GF-D8 (cell line): ENCODE data around the gene KCNQ5.
A peak's percentile ranks its signal among the peaks of the same experiment; 100 is the strongest.

Source experiments
- DNase-seq: peaks from one replicate; lab custom pipeline; 2025; lab: John Stamatoyannopoulos, UW

Gene KCNQ5

GRCh38 chr6:72639920-72640614 lies 18.2 kb downstream of the KCNQ5 start:
- DNase-seq: no peak

- DNase-seq: no peak
Observed at GRCh38 chr6:72640615-72640930, 18.7 kb downstream of the KCNQ5 start.

DNA sequence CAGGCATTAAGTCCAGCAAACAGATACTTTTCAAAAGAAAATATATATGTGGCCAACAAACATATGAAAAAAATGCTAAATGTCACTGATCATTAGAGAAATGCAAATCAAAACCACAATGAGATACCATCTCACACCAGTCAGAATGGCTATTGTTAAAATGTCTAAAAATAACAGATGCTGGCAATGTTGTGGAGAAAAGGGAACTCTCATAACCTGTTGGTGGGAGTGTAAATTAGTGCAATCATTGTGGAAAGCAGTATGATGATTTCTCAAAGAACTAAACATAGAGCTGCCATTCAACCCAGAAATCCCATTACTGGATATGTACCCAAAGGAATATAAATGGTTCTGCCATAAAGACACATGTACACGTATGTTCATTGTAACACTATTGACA lies 20.6 kb downstream of the KCNQ5 start:
- peak; percentile 18 for DNase-seq

- no peak for DNase-seq
Observed at GRCh38 chr6:72643214-72643613, 21.4 kb downstream of the KCNQ5 start.

DNA sequence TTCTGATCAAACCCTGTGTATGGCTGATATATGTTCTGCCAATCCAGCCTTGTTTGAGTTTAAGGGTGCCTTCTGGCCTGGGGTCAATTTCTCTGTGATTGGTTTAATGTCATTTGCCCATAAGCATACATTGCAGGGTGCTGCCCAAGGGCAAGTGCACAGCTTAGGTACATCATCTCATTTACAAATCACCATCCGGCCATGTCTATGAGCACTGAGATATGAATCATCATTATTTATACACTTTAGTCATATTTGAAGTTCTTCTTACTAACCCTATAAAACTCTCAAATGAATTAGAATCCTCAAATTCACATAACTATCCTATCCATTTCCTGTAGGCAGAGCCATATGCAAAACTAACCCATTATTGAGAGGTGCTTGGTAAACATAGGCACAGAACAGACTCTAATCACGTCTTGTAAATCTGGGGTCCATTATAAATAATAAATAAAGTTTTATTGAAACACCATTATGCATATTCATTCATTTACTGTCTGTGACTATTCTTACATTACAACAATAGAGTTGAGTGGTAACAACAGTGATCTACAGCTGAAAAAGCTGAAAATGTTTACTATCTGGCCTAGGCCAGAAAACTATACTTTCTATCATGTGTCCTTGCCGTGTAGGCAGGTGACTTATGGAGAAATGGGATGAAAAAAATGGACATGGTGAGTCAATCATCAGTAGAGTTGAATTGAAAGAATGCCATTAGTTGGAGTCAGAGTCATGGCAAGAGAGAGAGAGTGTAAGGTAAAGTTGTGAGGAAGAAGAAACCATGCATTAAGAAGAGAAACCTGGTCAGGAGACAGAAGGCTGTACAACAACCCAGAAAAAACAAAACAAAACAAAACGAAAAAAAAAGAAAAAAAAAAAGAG lies 25.0 kb downstream of the KCNQ5 start:
- DNase-seq: no peak

- no peak for DNase-seq
Observed at GRCh38 chr6:72647489-72647888, 25.6 kb downstream of the KCNQ5 start.

DNA sequence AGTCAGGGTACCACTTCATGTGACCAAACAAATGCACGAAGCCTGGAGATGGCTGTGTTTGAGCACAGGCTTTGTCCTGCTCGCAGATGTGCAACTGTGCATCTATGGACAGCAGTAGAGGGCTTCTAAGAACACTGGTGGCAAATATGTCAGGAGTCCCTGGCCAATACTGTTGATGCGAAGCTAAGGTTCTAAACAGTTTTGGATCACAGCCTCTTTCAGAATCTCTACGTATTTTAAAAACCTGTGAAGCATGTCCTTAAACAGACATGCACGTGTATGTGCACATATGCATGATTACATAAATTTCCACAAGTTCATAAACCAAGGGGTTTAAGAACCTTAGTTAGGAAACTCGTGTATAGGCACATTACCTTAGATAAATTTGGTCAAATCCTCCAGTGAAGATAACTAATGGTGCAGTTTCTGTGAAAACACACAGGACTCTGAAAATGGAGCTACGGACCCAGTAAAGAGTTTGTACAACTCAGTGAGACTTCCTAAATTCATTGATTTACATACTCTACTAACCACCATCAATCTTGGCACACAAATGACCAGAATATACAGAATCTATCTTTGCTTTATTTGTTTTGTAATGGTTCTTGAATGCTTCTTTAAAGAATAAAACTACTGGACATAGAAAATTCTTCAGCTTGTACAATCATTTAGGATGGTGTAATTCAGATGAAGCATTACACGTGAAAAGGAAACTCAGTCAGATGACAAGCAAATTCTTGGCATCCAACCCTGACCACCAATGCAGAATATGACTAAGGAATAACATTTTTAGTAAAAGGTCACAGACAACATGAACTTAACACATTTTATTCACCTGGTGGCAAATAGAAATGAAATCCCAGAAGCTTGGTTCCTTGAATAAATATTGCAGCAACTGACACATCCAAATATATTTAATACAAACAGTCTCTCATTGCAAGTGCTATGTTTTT lies 27.4 kb downstream of the KCNQ5 start:
- DNase-seq: peak; percentile 36

- no peak for DNase-seq
Observed at GRCh38 chr6:72650081-72650745, 28.3 kb downstream of the KCNQ5 start.

- no peak for DNase-seq
Observed at GRCh38 chr6:72651174-72651573, 29.3 kb downstream of the KCNQ5 start.

DNA sequence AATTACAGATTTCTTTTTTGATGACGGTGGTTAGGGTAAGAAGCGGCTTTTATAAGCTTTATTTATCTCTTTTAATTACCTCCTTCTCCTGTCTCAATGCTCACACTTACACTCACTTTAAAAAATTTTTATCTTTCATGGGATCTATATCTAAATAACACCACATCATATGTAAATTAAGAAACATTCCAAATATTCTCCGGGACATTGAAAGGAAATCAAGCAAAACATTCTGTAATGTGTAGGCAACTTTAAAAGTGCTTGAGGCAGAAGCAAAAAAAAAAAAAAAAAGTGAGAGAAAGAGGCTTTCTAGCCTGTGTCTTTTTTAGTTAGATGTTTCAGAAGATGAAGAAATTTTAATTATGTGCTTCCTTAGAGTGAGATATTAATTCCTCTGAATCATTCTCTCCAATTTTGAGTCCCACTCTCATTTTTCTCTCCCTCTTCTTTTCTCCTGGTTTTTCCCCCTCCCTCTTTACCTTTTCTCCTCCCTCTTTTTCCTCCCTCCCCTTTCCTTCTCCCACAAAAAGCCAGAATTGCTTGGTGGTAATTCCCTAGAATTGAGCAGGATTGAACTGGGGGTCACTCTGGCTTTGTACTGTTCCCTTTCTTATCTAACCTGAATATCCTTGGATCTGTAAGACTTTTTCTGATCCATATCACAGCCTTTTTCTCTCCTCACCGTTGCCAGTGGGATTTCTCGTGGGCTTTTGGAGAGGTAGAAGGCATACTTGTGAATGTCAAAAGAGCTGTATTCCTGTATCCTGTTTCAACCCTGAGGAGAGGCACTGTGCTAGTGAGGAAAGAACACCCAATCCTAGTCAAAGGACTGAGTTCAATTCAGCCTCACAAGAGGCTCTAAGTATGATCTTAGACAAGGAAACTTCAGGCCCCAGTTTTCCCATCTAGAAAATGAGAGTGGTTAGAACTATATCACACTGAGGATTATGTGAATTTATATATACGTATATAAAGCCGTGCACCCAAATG lies 30.4 kb downstream of the KCNQ5 start:
- DNase-seq: no peak

- DNase-seq: peak; percentile 45
Observed at GRCh38 chr6:72653026-72653425, 31.2 kb downstream of the KCNQ5 start.

DNA sequence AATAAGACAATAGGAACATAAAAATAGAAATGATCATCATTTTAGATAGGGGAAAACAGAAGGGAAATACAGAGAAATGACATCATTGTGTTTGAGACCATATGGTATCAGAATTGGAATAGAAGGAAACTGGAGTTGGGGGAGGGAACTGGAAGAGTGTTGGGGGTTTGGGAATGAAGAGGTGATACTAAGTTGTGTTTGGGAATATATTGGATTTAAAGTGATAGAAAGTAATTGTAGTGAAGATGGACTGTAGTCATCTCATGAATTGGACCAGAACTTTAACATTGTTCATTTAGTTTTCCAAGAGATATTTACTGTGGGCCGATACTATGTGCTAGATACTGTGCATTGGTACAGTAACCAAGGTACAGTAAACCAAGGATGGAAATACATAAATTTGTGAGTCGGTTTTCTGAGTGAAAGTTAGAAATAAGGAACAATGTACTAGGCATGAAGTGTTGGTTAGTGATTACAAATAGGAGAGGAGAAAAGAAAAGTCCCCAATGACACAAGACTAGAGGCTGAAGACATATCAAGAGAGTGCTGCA lies 32.3 kb downstream of the KCNQ5 start:
- DNase-seq: no peak

DNA sequence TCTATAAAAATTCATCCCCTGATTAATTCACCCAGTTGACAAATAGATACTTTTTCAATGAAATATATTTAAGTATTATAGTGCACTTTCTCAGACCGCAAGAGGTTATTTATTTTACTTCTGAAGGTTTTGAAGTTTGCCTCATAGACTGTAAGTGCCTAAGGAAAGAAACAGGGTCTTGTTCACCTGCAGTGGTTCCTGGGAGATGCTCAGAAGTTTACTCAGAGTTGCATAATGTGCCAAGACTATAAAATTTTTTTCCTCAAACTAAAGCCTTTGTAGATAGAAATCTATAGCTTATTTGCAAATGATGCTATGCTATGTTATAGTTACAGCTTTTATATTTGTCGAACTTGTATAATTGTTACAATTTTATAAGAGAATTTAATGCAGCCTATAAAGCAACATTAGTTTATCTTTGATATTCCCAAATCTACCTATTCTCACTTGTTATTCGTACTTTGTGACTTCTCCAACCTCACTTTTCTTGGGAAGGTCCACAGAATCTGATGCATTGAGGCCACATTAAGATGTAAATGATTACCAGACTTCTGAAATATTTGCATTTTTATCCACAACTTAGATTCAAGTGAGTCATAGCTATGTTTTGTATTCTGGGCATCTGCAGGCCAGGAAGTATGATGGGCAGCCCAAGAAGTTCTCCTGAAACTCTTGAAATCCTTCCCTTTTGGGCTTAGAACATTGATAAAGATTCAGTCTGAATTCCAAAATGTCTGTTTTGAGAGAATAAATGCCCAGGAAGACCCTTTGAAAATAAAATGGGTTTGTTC lies 35.7 kb downstream of the KCNQ5 start:
- no peak for DNase-seq

- DNase-seq: no peak
Observed at GRCh38 chr6:72659754-72660153, 37.9 kb downstream of the KCNQ5 start.

- DNase-seq: no peak
Observed at GRCh38 chr6:72661411-72661810, 39.5 kb downstream of the KCNQ5 start.

GRCh38 chr6:72665599-72665998 lies 43.7 kb downstream of the KCNQ5 start:
- DNase-seq: no peak

DNA sequence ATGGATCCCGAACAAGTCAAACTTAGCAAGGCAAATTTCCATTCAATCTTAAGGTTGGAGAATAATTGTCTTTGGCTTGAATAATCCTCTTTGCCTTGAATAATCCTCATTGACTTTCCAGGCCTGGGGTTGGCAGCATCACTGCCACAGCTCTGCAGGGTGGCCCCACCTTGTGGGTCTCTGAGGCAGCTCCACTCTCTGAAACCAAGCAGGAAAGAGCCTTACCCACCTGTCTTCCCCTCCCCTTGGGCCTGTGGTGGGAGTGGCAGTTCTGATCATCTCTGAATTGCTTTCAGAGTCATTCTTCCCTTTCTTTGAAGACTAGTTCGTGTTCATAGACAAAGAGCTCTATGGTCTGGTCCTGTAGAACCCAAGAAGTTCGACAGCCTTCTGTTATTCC lies 47.5 kb downstream of the KCNQ5 start:
- DNase-seq: no peak

GRCh38 chr6:72672906-72673305 lies 51.0 kb downstream of the KCNQ5 start:
- DNase-seq: no peak

DNA sequence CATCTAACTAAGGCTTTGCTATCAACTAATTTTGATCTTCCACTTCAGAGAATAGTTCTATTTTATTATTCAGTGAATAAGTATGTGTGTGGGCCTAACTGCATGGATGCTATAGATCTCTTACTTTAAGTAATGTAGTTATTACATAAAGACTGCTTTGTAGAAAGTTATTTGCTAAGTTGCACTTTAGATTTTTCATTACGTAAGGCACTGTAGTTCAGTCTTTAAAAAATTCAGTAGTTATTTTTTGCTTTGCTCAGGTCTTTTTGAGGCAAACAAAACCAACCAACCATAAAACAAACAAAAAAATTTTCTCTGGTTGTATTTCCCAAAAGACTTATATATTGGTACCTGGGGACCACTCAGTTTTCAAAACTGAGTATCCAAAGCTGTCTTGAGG lies 53.0 kb downstream of the KCNQ5 start:
- DNase-seq: no peak

- no peak for DNase-seq
Observed at GRCh38 chr6:72675396-72675795, 53.5 kb downstream of the KCNQ5 start.
